ENCODE results near the gene RETREG2.
A peak's percentile ranks its signal among the peaks of the same experiment; 100 is the strongest.

The RETREG2 gene

GRCh38 chr2:219210196-219210885, 32.3 kb downstream of the RETREG2 start:
- TF ChIP-seq EZH2 (optimal IDR thresholded peaks at IDR 0.05; ENCODE audit: low read depth, low read length) (no peak), EZH2phosphoT487 (IDR thresholded peaks at IDR 0.05; ENCODE audit: low read length) (no peak), CTCF (IDR thresholded peaks at IDR 0.05; ENCODE audit: low read length) (no peak)
- no peak overlapping the region for H3K4me2 ChIP-seq (ENCODE audit: low read depth, low read length)
- no peak for DNase-seq
- no peaks in the 10 kb centered on the region for H3K9me3 ChIP-seq (replicated peaks; ENCODE audit: insufficient read depth, low read length)
- H3F3A ChIP-seq (ENCODE audit: insufficient read depth, low read length), result peaks cover 13% of the 10 kb centered on the region
- H3K36me3 ChIP-seq (replicated peaks; ENCODE audit: insufficient read depth, low read length), result no peaks in the 10 kb centered on the region
- no peaks in the 10 kb centered on the region for H3K27me3 ChIP-seq (replicated peaks; ENCODE audit: insufficient read depth, low read length)
- no peak overlapping the region for H3K9ac ChIP-seq (ENCODE audit: low read length)
- H3K9me2 ChIP-seq (replicated peaks; ENCODE audit: insufficient read depth, low read length), result no peaks in the 10 kb centered on the region
- no peak overlapping the region for H3K27ac ChIP-seq (ENCODE audit: low read length)
- H3K79me2 ChIP-seq (ENCODE audit: low read length), result peaks cover 12% of the 10 kb centered on the region; the same call in 1 of the 2 replicates
- H2AFZ ChIP-seq (ENCODE audit: low read length), result no peak overlapping the region
- no peaks in the 10 kb centered on the region for H4K20me1 ChIP-seq (ENCODE audit: insufficient read depth, low read length)
- peaks cover 10% of the 10 kb centered on the region; the same call in 1 of the 2 replicates for H3K4me1 ChIP-seq (ENCODE audit: low read length)
- H3K4me3 ChIP-seq (ENCODE audit: low read length), result no peak overlapping the region

GRCh38 chr2:219210886-219211362, 32.8 kb downstream of the RETREG2 start:
- peaks cover 12% of the 10 kb centered on the region; the same call in 1 of the 2 replicates for H3K79me2 ChIP-seq (ENCODE audit: low read length)

GRCh38 chr2:219213026-219213415, 34.9 kb downstream of the RETREG2 start:
- Histone ChIP-seq H2AFZ (ENCODE audit: low read length) (no peak overlapping the region), H3K27ac (ENCODE audit: low read length) (no peak overlapping the region), H3K4me1 (ENCODE audit: low read length) (peaks cover 10% of the 10 kb centered on the region), H3K4me2 (ENCODE audit: low read depth, low read length) (no peak overlapping the region), H3K27me3 (replicated peaks; ENCODE audit: insufficient read depth, low read length) (no peaks in the 10 kb centered on the region), H4K20me1 (ENCODE audit: insufficient read depth, low read length) (no peaks in the 10 kb centered on the region), H3K9ac (ENCODE audit: low read length) (no peak overlapping the region), H3K4me3 (ENCODE audit: low read length) (no peak overlapping the region), H3K79me2 (ENCODE audit: low read length) (peaks cover 7% of the 10 kb centered on the region; the same call in 1 of the 2 replicates), H3K9me2 (replicated peaks; ENCODE audit: insufficient read depth, low read length) (no peaks in the 10 kb centered on the region), H3K36me3 (replicated peaks; ENCODE audit: insufficient read depth, low read length) (no peaks in the 10 kb centered on the region), H3F3A (ENCODE audit: insufficient read depth, low read length) (peaks cover 6% of the 10 kb centered on the region; the same call in 1 of the 2 replicates), H3K9me3 (replicated peaks; ENCODE audit: insufficient read depth, low read length) (no peaks in the 10 kb centered on the region)
- no peak for DNase-seq
- TF ChIP-seq EZH2 (optimal IDR thresholded peaks at IDR 0.05; ENCODE audit: low read depth, low read length) (no peak), EZH2phosphoT487 (IDR thresholded peaks at IDR 0.05; ENCODE audit: low read length) (no peak), CTCF (IDR thresholded peaks at IDR 0.05; ENCODE audit: low read length) (no peak)

More at GRCh38 chr2:219210886-219211362, 32.8 kb downstream of the RETREG2 start:
- H3K27me3 ChIP-seq (replicated peaks; ENCODE audit: insufficient read depth, low read length), result no peaks in the 10 kb centered on the region
- no peak overlapping the region for H3K9ac ChIP-seq (ENCODE audit: low read length)
- H2AFZ ChIP-seq (ENCODE audit: low read length), result no peak overlapping the region
- H3K27ac ChIP-seq (ENCODE audit: low read length), result peak overlapping the region; percentile 24; the same call in 1 of the 2 replicates
- TF ChIP-seq EZH2 (optimal IDR thresholded peaks at IDR 0.05; ENCODE audit: low read depth, low read length), result no peak
- TF ChIP-seq EZH2phosphoT487 (IDR thresholded peaks at IDR 0.05; ENCODE audit: low read length), result no peak
- TF ChIP-seq CTCF (IDR thresholded peaks at IDR 0.05; ENCODE audit: low read length), result no peak
- H3K4me1 ChIP-seq (ENCODE audit: low read length), result peaks cover 10% of the 10 kb centered on the region; the same call in 1 of the 2 replicates
- peaks cover 11% of the 10 kb centered on the region for H3F3A ChIP-seq (ENCODE audit: insufficient read depth, low read length)
- H3K36me3 ChIP-seq (replicated peaks; ENCODE audit: insufficient read depth, low read length), result no peaks in the 10 kb centered on the region
- H4K20me1 ChIP-seq (ENCODE audit: insufficient read depth, low read length), result no peaks in the 10 kb centered on the region
- H3K9me2 ChIP-seq (replicated peaks; ENCODE audit: insufficient read depth, low read length), result no peaks in the 10 kb centered on the region
- H3K4me3 ChIP-seq (ENCODE audit: low read length), result no peak overlapping the region
- no peak for DNase-seq
- no peaks in the 10 kb centered on the region for H3K9me3 ChIP-seq (replicated peaks; ENCODE audit: insufficient read depth, low read length)
- 0 out of 2 replicates have a peak overlapping the region, but pooled peaks have one; percentile 19 for H3K4me2 ChIP-seq (ENCODE audit: low read depth, low read length)

Measured in MM.1S (cell line).